Measurements from ENCODE around the gene LRMDA.

LRMDA gene

DNA sequence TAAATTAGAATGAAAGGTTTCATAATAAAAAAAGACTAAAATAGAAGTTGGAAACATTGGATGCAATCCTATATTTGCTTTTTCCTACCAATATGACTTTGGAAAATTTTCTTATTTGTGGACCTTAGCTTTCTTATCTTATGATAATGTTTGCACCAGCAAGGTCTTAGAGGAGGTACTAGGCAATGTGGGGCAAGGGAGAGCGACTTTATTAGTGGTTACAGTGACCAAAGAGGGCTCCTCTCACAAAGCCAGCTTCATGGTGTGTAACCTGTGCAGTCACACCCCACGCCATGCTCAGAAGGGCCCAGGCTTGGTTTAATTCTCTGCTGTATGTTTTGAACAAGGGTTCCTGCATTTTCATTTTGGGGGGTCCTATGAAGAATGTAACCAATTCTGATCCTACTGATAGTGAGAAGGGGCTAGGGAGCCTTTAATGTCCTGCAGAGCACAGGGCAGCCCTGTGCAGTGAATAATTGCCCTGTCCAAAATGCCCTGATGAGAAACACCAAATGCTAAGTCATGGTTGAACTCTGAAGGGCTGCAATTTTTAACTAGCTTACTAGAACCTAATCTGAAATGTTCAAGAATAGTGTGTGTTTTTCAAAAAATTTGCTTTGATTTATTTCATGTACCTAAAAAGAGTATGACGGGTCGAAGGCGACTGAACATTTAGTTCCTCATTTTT, 1047.8 kb downstream of the LRMDA start:
- in situ Hi-C loops (cut with HindIII; ENCODE audit: low sequenced_read_pairs): no loop called here
- no peak overlapping the region for H3K4me3 ChIP-seq (ENCODE audit: low read depth, low read length)
- TF ChIP-seq, protein P1, sequence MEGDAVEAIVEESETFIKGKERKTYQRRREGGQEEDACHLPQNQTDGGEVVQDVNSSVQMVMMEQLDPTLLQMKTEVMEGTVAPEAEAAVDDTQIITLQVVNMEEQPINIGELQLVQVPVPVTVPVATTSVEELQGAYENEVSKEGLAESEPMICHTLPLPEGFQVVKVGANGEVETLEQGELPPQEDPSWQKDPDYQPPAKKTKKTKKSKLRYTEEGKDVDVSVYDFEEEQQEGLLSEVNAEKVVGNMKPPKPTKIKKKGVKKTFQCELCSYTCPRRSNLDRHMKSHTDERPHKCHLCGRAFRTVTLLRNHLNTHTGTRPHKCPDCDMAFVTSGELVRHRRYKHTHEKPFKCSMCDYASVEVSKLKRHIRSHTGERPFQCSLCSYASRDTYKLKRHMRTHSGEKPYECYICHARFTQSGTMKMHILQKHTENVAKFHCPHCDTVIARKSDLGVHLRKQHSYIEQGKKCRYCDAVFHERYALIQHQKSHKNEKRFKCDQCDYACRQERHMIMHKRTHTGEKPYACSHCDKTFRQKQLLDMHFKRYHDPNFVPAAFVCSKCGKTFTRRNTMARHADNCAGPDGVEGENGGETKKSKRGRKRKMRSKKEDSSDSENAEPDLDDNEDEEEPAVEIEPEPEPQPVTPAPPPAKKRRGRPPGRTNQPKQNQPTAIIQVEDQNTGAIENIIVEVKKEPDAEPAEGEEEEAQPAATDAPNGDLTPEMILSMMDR (IDR thresholded peaks at IDR 0.05; ENCODE audit: low read depth, low read length): no peak
- DNase-seq (ENCODE audit: low read depth, low spot score): no peak

DNA sequence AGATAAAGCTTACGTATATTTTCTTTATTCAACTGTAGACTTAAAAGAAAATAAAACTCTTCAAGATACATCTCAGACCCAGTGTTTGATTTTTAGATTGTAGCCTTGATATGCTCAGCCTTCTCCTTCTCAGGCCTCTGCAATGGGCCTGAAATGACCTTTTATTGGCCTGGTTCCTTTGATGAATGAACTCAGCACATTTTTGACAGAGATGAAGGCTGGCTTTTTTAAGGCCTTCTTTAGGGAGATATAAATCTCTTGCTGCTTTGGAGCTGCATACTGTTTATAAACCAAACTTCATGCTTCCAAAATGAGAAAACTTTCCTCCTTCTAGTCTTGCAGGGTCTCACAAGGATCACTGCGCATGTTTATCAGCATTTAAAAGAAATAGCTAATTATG, 1049.8 kb downstream of the LRMDA start:
- no peak for DNase-seq (ENCODE audit: low read depth, low spot score)
- TF ChIP-seq, protein P1 (IDR thresholded peaks at IDR 0.05; ENCODE audit: low read depth, low read length): no peak
- H3K4me3 ChIP-seq (ENCODE audit: low read depth, low read length): no peak overlapping the region
- in situ Hi-C loops (cut with HindIII; ENCODE audit: low sequenced_read_pairs): no loop called here

DNA sequence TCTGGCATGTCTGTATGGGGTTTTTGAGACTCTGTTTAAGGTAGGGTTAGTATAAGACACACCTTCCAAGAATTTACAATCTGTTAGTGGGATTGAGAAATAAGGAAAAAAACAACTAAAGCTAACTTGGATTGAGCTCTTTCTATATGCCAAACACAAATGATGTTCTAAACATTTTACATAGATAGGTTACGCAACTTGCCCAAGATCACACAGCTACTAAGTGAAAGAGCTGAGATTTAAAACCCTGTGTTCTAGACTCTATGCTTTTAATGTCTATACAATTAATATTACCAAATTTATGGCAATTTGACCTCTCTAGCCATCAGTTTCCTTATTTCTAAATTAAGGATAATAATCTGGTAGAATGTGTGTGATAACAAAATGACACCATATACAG, 1056.2 kb downstream of the LRMDA start:
- no peak overlapping the region for H3K4me3 ChIP-seq (ENCODE audit: low read depth, low read length)
- DNase-seq (ENCODE audit: low read depth, low spot score): no peak
- in situ Hi-C loops (cut with HindIII; ENCODE audit: low sequenced_read_pairs): no loop called here
- TF ChIP-seq, protein P1 (IDR thresholded peaks at IDR 0.05; ENCODE audit: low read depth, low read length): no peak

DNA sequence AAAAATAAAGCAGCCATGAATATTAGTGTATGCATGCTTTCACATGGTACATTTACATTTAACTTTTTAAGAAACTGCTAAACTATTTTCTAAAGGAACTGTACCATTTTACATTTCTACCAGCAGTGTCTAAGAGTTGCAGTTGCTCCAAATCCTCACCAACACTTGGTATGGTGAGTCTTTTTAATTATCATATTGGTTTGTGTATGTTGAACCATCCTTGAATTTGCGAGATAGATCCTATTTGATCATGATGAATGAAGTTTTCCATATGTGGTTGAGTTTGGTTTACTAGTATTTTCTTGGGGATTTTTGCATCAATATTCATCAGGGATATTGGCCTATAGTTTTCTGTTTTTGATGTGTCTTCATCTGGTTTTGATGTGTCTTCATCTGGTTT, 1057.2 kb downstream of the LRMDA start:
- no peak for DNase-seq (ENCODE audit: low read depth, low spot score)
- TF ChIP-seq, protein P1 (IDR thresholded peaks at IDR 0.05; ENCODE audit: low read depth, low read length): no peak
- in situ Hi-C loops (cut with HindIII; ENCODE audit: low sequenced_read_pairs): no loop called here
- H3K4me3 ChIP-seq (ENCODE audit: low read depth, low read length): no peak overlapping the region

DNA sequence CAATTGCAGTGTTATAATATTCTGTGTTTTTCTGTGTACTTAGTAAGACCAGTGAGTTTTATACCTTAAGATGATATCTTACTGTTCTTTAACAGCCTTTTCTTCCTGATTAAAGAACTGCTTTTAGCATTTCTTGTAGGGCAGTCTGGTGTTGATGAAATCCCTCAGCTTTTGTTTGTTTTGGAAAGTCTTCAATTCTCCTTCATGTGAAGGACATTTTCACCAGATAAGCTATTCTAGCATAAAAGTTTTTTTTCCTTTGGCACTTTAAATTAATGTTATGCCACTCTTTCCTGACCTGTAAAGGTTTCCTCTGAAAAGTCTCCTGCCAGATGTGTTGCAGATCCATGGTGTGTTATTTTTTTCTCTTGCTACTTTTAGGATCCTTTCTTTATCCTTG, 1059.8 kb downstream of the LRMDA start:
- in situ Hi-C loops (cut with HindIII; ENCODE audit: low sequenced_read_pairs): no loop called here
- no peak overlapping the region for H3K4me3 ChIP-seq (ENCODE audit: low read depth, low read length)
- TF ChIP-seq, protein P1 (IDR thresholded peaks at IDR 0.05; ENCODE audit: low read depth, low read length): no peak
- DNase-seq (ENCODE audit: low read depth, low spot score): peak; percentile 69

DNA sequence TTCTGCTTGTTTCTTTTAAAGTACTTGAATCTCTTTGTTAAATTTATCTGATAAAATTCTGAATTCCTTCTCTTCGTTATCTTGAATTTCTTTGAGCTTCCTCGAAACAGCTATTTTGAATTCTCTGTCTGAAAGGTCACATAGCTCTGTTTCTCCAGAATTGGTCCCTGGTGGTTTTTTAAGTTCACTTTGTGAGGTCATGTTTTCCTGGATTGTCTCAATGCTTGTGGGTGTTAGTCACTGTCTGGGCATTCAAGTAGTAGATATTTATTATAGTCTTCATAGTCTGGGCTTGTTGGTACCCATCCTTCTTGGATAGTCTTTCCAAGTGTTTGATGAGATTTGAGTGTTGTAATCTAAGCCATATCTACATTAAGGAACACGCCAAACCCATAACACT, 1060.6 kb downstream of the LRMDA start:
- no peak overlapping the region for H3K4me3 ChIP-seq (ENCODE audit: low read depth, low read length)
- in situ Hi-C loops (cut with HindIII; ENCODE audit: low sequenced_read_pairs): no loop called here
- TF ChIP-seq, protein P1 (IDR thresholded peaks at IDR 0.05; ENCODE audit: low read depth, low read length): no peak
- peak; percentile 95 for DNase-seq (ENCODE audit: low read depth, low spot score)

Measured in astrocyte of the spinal cord (primary cell).